Bone marrow (tissue), 2 donors: ENCODE data around the gene HDC.

Experiments used
- DNase-seq, 2 donors: peaks; one replicate each; lab custom pipeline; 2025; lab: John Stamatoyannopoulos, UW

HDC gene

GRCh38 chr15:50252556-50252955 is 13.0 kb downstream of the HDC start:
- DNase-seq = no peak

DNA sequence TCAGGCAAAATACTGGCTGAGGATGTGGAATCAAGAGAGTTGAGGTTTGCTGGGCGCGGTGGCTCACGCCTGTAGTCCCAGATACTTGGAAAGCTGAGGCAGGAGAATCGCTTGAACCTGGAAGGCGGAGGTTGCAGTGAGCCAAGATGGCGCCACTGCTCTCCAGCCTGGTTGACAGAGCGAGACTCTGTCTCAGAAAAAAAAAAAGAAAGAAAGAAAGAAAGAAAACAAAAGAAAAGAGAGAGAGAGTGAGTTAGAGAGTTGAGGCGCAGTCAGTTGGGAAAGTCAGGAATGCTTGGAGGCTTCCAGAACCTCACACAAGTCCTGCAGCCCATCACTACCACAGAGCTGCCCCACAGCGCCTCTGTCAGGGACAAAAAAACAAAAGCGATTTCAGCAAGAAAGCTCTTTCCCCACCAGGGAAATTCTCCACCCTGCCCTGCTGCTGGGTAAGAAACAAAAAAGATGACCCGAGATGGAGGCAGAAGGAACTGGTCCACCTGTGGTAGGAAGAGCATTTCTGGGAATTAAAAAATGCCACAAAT is 13.8 kb downstream of the HDC start:
- DNase-seq = no peak

DNA sequence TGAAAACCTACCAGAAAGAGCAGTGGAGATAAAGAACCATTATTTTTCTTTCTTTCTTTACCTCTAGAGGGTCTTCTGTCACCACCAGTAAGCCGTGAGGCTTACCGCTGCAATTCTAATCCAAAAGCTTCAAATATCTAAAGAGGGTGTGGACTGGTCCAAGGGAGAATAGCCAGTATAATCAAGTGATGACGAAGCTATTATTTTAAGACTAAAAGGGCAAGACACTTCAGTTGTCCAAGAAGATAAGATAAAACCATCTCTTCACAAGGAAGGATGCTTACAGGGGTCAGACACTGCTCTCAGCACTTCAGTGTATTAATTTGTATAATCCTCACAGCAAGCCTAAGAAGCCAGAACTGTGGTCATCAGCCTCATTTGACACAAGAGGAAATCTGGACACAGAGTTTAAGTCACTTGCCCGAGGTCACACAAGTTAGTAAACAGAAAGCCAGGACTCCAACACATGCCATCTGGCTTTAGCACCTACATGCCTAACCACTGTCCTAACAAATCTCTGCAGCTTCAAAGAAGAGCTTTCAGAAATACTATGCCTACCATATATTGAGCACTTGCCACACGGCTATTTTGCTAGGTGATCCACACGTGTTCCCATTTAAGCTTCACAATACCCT is 14.6 kb downstream of the HDC start:
- no peak for DNase-seq

DNA sequence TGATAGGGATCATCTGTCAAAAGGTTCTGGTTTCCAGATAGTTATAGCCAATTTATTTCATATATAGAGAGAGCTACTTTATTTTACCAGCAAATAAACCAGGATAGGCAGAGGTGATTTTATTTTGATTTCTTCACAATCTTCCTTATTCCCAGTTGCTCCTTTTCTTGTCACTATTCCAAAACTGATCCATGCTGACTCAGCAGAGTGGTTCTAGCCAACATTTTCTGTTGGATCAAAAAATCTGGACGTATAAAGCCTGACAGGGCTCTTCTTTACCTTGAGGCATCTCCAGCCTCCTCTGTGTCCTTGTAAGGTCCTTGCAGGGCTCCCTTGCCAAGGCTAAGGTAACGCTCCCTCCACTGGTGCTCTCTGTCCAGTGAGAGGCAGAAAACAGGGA is 15.8 kb downstream of the HDC start:
- no peak for DNase-seq

DNA sequence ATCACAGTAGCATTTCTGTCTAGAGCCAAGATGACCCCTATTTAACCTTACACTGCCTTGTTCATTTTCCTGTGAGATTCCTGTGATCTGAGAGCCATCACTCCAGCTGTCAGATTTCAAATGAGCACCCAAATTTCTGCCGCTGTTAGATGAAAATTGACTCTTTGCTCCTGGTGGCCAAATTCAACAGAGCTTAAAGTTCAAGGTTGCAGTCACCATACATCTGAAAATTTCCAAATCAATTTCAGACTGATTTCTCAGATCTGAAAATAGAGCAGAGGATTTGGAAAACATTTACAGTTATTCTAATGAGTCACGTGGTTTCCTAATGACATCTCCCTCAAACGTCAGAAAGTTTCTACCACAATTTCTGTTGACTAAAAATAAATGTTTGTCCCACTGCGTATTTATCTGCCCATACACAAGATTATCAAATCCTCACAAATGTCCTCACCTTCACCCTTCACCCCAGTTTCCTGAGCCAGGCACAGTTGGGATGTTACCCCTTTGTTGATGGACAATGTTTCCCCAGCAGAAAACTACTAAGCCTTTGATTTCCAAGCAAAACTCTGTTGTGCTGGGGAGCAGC is 16.4 kb downstream of the HDC start:
- no peak for DNase-seq

DNA sequence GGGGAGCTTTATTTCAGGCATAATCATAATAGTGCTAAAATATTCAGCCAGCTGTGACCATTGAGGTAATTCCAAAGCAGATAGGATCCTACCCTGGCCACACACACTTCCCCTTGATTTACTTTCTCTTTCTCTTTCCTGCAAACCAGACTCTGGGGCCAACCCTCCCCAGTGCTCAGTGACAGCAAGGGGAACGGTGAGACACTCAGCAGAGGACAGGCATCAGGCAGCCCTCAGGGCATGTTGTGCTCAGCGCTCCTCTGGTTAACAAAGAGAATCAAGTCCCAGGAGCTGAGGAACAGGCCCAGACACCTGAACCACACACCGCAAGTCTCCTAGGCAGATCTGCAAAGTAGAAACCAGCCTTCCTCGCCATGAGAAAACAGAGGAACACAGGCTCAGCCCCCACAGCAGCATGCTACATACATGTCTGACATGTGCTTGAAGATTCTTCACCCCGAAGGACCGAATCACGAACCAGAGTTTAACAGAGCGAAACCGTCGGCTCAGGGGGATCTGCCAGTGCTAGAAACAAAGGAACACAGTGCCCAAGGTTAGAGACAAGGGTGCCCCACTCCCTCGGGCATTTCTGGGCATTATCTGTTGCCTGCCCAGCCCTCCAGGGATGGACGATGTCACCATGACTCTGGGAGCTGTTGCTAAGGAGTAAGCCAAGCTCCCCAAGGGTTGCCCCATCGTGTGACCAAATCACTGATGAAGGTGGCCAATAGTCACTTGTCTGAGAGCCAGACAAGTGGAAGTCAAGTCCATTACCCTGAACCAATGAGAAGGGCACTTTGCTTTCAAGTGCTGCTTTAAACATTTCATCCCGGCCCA is 17.5 kb downstream of the HDC start:
- peak in 1 of 2 donors; percentile 88 for DNase-seq

DNA sequence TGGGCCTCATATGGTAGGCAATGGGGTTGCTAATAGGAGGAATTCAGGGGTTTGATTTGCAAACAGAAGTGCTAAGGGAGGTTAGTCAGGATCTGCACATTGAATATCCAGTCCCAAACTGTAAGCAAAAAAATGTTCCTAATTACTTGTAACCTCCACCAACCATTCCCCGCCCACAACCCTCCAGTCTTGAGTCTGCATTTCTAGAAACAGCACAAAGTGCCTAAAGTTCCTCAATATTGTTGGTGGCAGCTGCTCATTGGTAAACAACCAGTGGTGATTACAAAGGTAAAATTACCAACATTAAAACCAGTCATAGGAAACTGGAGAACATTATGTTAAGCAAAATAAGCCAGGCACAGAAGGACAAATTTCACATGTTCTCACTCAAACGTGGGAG is 18.9 kb downstream of the HDC start:
- DNase-seq = no peak

DNA sequence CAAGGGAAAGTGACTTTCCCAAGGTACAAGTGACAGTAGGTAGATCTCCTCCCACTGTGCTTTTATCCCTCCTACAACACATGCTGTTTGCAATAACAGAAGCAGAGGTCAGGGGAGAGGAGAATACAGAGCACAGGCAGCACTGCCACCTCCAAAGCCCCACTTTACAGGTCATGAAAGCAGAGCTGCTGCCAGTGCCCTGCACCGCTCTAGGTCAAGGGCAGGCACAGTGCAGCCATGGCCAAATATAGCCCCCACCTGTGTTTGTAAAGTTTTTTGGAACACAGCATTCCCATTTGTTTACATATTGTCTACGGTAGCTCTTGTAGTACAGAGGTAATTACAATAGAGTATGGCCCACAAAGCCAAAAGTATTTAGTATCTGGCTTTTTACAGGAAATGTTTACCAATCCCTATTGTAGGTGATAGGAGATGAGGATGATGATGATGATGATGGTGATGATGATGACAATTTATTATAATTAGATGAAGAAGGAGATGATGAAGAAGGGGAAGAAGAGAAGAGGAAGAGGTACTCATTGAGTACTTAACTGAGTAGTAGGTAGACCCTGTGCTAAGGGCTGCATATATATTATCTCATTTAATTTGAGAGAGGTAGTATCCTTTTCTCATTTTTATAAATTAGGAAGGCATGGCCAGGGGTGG is 20.4 kb downstream of the HDC start:
- no peak for DNase-seq

- no peak for DNase-seq
These were observed 21.4 kb downstream of the HDC start for GRCh38 chr15:50244153-50244552.

DNA sequence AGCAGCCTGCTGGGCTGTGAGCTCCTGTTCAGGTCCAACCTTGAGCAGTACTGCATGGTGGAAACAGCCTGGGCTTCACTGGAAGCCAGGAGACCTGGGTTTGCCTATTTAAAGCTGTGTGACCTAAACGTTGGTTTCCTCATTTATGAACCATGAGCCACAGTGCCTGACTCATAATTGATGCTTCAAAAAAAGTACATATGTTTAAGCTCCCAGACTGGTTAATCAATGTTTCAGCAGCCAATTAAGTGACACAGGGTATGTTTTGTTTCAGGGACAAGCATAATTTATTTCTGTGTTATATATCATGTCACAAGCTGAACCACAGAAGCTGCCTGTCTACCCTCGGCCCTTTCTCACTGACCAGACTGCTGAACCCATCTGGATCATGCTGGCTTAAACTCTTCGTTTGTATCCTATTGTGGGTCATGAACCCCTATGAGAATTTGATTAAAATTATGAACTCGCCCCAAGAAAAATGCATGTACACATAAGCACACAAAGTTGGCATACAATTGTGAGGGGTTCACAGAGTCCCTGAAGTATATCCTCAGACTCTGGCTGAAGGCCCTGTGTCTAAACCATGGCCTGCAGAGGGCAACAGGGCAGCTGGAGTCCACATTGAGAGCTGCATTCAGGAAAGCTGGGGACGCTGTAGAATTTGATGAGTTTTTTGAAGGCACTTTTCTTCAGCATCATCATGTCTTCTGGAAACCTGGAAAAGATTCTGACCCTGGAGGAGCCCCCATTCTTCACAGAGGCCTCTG is 23.7 kb downstream of the HDC start:
- DNase-seq = no peak

DNA sequence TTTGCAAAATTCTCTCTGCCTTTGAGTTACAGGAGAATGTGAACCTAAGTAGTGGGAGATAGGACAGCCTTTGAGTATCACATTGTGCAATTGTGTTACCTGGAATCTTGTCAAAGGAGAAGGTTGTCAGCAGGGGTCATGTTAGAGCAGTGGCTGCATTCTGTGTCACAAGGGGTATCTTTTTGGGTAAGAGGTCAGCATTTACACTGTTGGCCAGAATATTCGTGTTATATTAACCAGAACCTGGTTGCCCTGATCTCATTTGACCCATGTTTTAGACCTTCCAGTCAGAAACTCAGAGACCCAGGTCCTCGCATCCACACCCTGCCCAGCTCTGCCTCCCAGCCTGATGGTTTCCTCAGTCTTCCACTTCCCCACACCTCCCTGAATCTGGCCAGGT is 27.3 kb downstream of the HDC start:
- no peak for DNase-seq

DNA sequence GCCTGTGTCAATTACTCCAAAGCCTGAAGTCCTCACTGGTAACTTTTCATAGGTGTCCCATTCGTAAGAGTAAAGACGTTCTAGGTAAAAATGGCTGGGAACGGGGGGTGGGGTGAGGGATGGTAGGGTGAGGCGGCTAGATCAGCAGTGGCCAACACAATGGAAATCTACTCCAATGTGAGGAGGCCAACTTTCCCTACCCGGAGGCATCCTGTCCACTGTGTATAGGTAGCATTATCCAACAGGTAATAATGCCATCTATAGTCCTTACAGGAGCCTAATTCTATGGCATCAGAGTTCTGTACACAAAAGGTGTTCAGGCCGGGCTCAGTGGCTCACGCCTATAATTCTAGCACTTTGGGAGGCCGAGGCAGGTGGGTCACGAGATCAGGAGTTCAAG is 29.1 kb downstream of the HDC start:
- DNase-seq = no peak

- DNase-seq = no peak
These were observed 29.7 kb downstream of the HDC start for GRCh38 chr15:50235794-50236193.

DNA sequence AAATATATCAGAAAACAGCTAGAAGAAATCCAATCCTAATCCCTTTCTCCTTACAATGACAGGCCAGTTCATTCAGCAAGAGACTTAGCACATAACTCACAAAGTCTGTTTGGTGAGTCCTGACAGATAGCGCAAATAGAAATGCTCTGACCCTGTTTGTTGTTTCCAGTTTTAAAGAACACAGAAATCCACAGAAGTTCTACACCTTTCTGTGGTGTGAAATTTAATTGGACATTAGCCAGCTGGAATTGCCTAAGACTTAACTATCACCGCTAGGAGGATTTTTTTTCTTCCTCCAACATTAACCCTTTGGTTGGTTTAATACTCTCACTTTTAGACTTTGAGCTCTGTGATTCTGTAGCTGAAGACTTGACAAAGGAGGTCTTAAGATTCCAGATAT is 30.8 kb downstream of the HDC start:
- DNase-seq = no peak

GRCh38 chr15:50233192-50233736 is 32.3 kb downstream of the HDC start:
- DNase-seq = no peak

DNA sequence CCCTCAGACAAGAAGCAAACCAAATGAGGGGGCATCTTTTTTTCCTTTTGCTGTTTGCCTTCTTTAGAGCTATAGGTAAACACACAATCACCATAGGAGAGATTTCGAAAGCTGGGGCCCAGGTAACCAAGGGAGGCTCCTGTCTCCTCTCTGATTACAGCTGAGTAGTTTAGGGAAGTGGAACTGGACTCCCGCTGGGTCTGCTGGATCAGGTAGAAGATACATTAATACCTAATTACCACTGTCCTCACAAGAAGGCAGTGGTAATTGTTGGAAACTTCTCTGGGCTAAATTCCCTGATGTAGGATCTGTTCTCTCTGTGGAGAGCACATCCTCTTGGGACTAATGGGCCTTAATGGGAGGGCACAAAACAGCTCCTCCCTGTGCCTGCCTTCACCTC is 32.7 kb downstream of the HDC start:
- DNase-seq = no peak

- DNase-seq = no peak
These were observed 33.8 kb downstream of the HDC start for GRCh38 chr15:50231761-50232160.

DNA sequence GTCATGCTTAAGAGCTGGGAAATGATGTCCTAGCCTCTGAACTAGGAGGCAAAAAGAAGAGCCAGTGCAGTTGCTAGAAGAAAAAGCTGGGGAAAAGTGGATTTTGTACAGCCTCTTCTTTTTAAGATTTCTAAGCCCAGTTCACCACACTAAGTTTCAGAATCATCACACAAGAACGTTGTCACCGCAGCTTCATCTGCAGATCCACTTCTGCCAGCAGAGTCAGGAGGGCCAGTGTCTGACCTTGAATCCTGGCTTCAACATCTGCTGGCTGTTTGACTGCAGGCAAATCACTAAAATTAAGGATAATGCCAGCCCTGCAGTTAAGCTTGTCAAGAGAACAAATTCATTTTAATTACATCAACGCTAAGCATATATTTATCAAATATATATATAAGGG is 36.2 kb downstream of the HDC start:
- no peak for DNase-seq

- no peak for DNase-seq
These were observed 36.7 kb downstream of the HDC start for GRCh38 chr15:50228866-50229265.

DNA sequence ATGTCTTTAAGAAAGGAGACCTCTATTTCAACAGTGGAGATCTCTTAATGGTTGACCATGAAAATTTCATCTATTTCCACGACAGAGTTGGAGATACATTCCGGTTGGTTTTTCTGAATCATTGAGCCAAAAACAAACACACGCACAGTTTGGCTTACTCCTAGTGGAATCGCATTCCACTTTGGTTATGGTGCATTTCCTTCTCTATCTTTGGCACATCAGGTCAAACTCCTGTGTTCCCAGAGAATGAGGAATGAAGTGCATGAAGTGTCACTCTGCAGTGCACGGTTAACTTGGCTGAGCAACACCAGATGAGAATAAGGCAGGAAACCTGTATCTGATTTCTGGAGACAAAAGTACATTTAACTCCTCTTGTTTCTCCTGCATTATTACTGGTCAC is 38.5 kb downstream of the HDC start:
- DNase-seq = no peak

DNA sequence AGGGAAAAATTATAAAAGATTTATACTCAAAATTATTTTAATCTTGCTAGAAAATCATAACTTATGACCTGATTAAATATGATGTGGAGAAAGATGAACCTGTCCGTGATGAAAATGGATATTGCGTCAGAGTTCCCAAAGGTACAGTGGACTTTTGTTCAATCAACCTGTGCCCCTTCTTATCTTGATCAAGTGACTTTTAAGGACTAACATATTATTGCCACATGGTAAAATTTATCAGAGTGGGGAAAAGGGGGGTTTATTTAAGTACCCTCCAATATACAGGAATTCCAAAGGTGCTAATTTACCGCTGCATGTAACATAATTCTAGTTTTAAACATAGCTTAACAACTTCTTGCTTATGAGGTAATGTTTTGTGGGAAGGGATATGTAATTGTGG is 39.6 kb downstream of the HDC start:
- DNase-seq = no peak

GRCh38 chr15:50225057-50225456 is 40.5 kb downstream of the HDC start:
- no peak for DNase-seq
